GM12892 (cell line): ENCODE data around the gene UBTD1.

Experiments used
- DNase-seq: peaks from one replicate; pipeline ENCODE4 v3.0.0; 2011; ENCODE audit not compliant: insufficient read length
- FAIRE-seq: peaks from 2 replicates; lab custom pipeline; 2011; peaks lifted over from hg19 to GRCh38; lab: Jason Lieb, UNC
- POLR2A ChIP-seq: IDR thresholded peaks from 2 replicates; pipeline ENCODE4 v1.6.1; 2011; ENCODE audit warnings: low read depth, low read length, control low read depth
- POLR2AphosphoS5 ChIP-seq: IDR thresholded peaks from 2 replicates; pipeline ENCODE4 v1.6.1; 2011; ENCODE audit warnings: low read depth, low read length, control low read depth
- TAF1 ChIP-seq: IDR thresholded peaks from 2 replicates; pipeline ENCODE4 v1.6.1; 2011; ENCODE audit warnings: low read depth, mild to moderate bottlenecking, control low read depth, low read length, borderline replicate concordance

Gene UBTD1

GRCh38 chr10:97490592-97490991 is 8.1 kb upstream of the UBTD1 start:
- FAIRE-seq (peak; percentile 36), DNase-seq (no peak)
- TF ChIP-seq TAF1 (no peak), POLR2A (no peak), POLR2AphosphoS5 (no peak)

GRCh38 chr10:97494151-97494550 is 4.6 kb upstream of the UBTD1 start:
- FAIRE-seq (no peak), DNase-seq (no peak)
- TF ChIP-seq POLR2A (no peak), POLR2AphosphoS5 (no peak), TAF1 (no peak)

- no peak for TF ChIP-seq POLR2AphosphoS5
- no peak for TF ChIP-seq TAF1
- no peak for TF ChIP-seq POLR2A
- no peak for FAIRE-seq
- DNase-seq, result no peak
Observed at GRCh38 chr10:97494863-97495506, 3.7 kb upstream of the UBTD1 start.

- DNase-seq (peak; percentile 70), FAIRE-seq (peak; percentile 99)
- TF ChIP-seq POLR2A (peak; percentile 84), TAF1 (peak; percentile 79), POLR2AphosphoS5 (peak; percentile 95)
Observed at GRCh38 chr10:97497572-97498075, 1.1 kb upstream of the UBTD1 start.

GRCh38 chr10:97498076-97498840 is 466 bp upstream of the UBTD1 start, which contains the start of gene MMS19:
Gene MMS19 (minus strand): TSS chr10:97498422. CDS start chr10:97498384, 38 bp downstream.
- peak; percentile 99 for DNase-seq
- FAIRE-seq, result no peak
- TF ChIP-seq POLR2A, result peak; percentile 85
- peak; percentile 46; the same call in 1 of the 2 replicates for TF ChIP-seq POLR2AphosphoS5
- peak; percentile 87; the same call in 1 of the 2 replicates for TF ChIP-seq TAF1

GRCh38 chr10:97499561-97500296 is 1.0 kb downstream of the UBTD1 start:
- DNase-seq (no peak), FAIRE-seq (no peak)
- TF ChIP-seq TAF1, result no peak
- no peak for TF ChIP-seq POLR2AphosphoS5
- TF ChIP-seq POLR2A, result no peak

GRCh38 chr10:97500297-97500575 is 1.5 kb downstream of the UBTD1 start:
- TF ChIP-seq TAF1 (no peak), POLR2A (no peak), POLR2AphosphoS5 (no peak)
- no peak for FAIRE-seq

GRCh38 chr10:97502916-97503315 is 4.2 kb downstream of the UBTD1 start:
- no peak for TF ChIP-seq POLR2AphosphoS5
- TF ChIP-seq POLR2A, result no peak
- TF ChIP-seq TAF1, result no peak
- FAIRE-seq, result no peak
- no peak for DNase-seq

More at GRCh38 chr10:97500297-97500575, 1.5 kb downstream of the UBTD1 start:
- DNase-seq, result no peak

- FAIRE-seq (no peak), DNase-seq (no peak)
- TF ChIP-seq TAF1, result no peak
- TF ChIP-seq POLR2AphosphoS5, result no peak
- no peak for TF ChIP-seq POLR2A
Observed at GRCh38 chr10:97503406-97503805, 4.7 kb downstream of the UBTD1 start.

GRCh38 chr10:97505152-97505551 is 6.4 kb downstream of the UBTD1 start:
- DNase-seq, result no peak
- TF ChIP-seq TAF1 (no peak), POLR2AphosphoS5 (no peak), POLR2A (no peak)
- FAIRE-seq, result no peak

GRCh38 chr10:97506199-97506991 is 7.7 kb downstream of the UBTD1 start:
- FAIRE-seq (no peak), DNase-seq (no peak)
- TF ChIP-seq TAF1, result no peak
- no peak for TF ChIP-seq POLR2AphosphoS5
